Mesothelial cell of epicardium (in vitro differentiated cells): Measurements from ENCODE around the gene SLC29A4. TPM values are rescaled to one million over a fixed set of nuclear protein-coding genes. Genes with fewer than 3 reads are reported as not detected.
"Not testable (repeated sequence)": the region's sequence is repeated elsewhere in the genome, so short reads cannot be mapped to it uniquely, and the experiment has no call there.

ENCODE experiments used
- DNase-seq, 2 experiments: peaks; one replicate each; pipeline ENCODE4 v3.0.0; 2021; ENCODE audit warnings: low spot score in 2 of 2; ENCODE audit not compliant: unreplicated experiment in 2 of 2
- H3K27ac Mint-ChIP-seq: 2 replicates; pipeline ENCODE4 v1.8.0; 2021; ENCODE audit warnings: mixed read lengths
- H3K27me3 Mint-ChIP-seq: 2 replicates; pipeline ENCODE4 v1.8.0; 2021; ENCODE audit warnings: low read depth, mixed read lengths
- H3K36me3 Mint-ChIP-seq: 2 replicates; pipeline ENCODE4 v1.8.0; 2021; ENCODE audit warnings: mixed read lengths
- H3K4me1 Mint-ChIP-seq: 2 replicates; pipeline ENCODE4 v1.8.0; 2021; ENCODE audit warnings: mixed read lengths
- H3K4me3 Mint-ChIP-seq: 2 replicates; pipeline ENCODE4 v1.8.0; 2021; ENCODE audit warnings: mild to moderate bottlenecking, moderate library complexity, mixed read lengths
- H3K9me3 Mint-ChIP-seq: 2 replicates; pipeline ENCODE4 v1.8.0; 2021; ENCODE audit warnings: mixed read lengths
- total RNA-seq: library from RNA; stranded (reverse); gene quantifications from 3 replicates; pipeline ENCODE4 v1.2.1, GENCODE V29; 2021
- TF ChIP-seq, protein P1 (sequence below): fragments of 200-600 bp; sonication (generic); IDR thresholded peaks from one replicate; pipeline ENCODE4 v1.5.0; 2021; ENCODE audit warnings: antibody characterized with exemption; ENCODE audit not compliant: unreplicated experiment

SLC29A4 gene
- total RNA-seq, 1 donor from 2014 or later: 37.9 TPM

DNA sequence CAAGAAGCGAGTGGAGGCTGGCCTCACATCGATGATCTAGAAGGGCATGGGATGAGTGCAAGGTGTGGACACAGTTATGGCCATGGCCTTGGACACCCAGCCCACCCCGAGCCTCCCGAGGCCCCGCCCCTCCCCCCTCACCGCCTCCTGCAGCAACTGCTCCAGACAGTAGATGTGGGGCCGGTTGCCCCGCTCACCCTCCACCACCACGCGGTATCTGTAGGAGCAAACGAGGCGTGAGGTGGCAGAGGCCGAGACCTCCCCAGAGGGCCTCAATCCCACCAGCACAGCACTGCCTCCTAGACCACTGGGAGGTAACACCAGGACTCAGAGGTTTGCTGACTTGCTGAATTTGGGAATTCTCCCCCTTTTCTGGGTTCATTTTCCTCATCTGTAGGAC lies 37.6 kb downstream of the SLC29A4 start:
- TF ChIP-seq, protein P1, sequence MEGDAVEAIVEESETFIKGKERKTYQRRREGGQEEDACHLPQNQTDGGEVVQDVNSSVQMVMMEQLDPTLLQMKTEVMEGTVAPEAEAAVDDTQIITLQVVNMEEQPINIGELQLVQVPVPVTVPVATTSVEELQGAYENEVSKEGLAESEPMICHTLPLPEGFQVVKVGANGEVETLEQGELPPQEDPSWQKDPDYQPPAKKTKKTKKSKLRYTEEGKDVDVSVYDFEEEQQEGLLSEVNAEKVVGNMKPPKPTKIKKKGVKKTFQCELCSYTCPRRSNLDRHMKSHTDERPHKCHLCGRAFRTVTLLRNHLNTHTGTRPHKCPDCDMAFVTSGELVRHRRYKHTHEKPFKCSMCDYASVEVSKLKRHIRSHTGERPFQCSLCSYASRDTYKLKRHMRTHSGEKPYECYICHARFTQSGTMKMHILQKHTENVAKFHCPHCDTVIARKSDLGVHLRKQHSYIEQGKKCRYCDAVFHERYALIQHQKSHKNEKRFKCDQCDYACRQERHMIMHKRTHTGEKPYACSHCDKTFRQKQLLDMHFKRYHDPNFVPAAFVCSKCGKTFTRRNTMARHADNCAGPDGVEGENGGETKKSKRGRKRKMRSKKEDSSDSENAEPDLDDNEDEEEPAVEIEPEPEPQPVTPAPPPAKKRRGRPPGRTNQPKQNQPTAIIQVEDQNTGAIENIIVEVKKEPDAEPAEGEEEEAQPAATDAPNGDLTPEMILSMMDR: no peak
- Mint-ChIP-seq H3K27ac (no peak overlapping the region), H3K27me3 (no peaks in the 10 kb centered on the region), H3K36me3 (peaks cover 64% of the 10 kb centered on the region), H3K4me1 (no peaks in the 10 kb centered on the region), H3K9me3 (peaks cover 14% of the 10 kb centered on the region), H3K4me3 (no peak overlapping the region)
- no peak for DNase-seq

DNA sequence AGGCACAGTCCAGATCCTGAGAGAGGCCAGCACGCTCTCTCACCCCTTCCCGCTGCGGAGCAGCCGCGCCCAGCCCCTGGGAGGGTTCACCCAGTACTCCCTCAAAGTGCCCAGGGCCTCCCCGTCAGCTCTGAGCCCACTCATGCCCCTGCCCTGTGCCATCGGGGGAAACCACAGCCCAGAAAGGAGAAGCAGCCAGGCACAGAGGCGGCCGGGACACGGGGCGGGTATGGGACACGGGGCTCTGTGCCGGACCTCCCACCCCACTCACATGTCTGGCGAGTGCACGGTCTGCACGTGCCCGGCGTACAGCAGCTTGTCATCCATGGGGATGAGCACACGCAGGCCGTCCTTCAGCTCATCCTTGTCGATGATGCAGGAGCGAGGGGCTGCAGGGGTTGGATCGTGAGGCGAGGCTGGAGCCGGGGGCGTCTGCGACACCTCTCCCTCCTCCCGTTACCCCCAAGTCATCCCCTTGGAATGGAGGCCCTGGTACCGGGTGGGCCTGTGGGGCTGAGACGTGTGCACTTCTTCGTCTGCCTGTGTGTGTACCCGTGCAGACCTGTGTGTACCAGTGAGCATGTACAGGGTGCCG lies 38.2 kb downstream of the SLC29A4 start:
- H3K27ac Mint-ChIP-seq: no peak overlapping the region
- H3K36me3 Mint-ChIP-seq: peaks cover 60% of the 10 kb centered on the region

DNA sequence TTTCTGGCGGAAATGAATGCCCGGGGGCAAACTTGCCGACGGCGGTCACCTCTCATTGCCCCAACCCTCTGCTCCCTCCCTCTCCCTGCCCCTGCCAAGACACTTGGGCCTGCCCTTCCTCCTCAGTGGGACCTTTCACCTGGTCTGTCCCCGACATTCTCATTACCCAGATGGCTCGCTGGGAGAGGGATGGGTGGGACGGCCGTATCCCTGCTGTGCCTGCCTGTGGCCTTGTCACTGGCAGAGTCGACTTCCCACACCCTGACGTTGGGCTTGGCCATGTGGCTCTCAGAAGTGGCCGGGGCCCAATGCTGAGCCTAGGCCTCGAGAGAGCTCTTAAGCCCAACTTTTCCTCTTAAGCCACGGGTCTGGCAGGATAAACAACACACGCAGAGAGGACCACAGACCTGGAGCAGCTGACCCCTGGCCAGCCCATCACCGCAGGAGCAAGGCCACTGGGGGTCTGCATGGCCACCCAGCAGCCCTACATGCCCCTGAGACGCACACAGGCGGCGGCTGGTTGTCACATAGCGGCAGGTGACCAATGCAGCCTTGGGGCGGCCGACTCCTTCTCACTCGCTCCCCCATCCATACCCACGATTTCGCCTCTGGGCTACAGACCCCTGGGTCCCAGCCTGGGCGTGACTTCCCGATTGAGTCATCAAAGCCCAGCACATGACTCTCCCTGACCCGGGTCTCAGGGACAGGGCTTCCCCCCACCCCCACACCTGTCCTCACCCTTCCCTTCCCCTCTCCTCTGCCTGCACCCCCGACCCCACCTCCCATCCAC lies 40.1 kb downstream of the SLC29A4 start:
- DNase-seq: no peak
- Mint-ChIP-seq H3K36me3 (peaks cover 60% of the 10 kb centered on the region), H3K4me3 (no peak overlapping the region), H3K27me3 (no peaks in the 10 kb centered on the region), H3K4me1 (peaks cover 6% of the 10 kb centered on the region), H3K27ac (no peak overlapping the region), H3K9me3 (peaks cover 14% of the 10 kb centered on the region)
- TF ChIP-seq, protein P1: no peak

More for the DNA sequence above, 38.2 kb downstream of the SLC29A4 start:
- peaks cover 14% of the 10 kb centered on the region for H3K9me3 Mint-ChIP-seq
- no peaks in the 10 kb centered on the region for H3K4me1 Mint-ChIP-seq
- no peaks in the 10 kb centered on the region for H3K27me3 Mint-ChIP-seq
- no peak for DNase-seq
- TF ChIP-seq, protein P1: no peak
- H3K4me3 Mint-ChIP-seq: no peak overlapping the region

DNA sequence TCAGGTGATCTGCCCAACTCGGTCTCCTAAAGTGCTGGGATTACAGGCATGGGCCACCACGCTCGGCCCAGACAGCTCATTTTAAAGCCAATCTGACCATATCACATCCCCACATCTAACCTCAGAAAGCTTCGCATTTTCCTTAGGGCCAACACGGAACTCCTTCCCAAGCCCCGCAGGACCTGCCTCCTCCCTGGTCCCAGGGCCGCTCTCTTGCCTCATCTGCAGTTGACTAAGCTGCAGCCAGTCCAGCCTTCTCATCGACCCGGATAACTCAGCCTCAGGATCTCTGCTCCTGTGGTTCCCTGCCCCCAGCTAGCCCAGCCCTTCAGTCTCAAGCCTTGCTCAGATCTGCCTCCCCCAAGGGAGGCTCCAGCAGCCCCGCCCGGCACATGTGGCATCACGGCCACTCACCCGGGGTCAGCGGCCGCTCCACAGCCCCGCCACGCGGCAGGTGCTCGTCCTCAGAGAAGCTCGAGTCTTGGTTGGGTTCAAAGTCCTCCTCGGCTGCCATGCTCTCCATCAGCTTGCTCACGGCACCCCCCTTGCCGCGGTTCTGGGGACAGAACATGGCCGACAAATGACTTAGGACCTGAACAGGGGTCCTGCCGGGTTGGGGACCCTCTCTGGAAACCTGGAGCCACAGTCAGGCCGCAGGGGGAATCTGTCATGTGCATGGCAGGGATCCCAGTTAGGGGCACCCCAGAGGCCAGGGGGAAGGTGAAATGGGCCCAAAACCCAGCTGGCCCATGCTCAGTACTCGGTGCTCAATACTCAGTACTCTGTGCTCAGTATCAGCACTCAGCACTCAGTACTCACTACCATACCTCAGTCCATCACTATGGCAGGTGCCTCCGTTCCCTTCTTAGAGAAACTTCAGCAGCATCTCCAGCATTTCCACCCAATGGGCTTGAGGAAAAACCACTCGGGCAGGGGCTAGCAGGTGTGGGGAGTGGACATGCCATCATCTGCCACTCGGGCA lies 41.3 kb downstream of the SLC29A4 start:
- H3K4me3 Mint-ChIP-seq, H3K4me1 Mint-ChIP-seq, H3K27ac Mint-ChIP-seq, H3K9me3 Mint-ChIP-seq, DNase-seq, H3K27me3 Mint-ChIP-seq: not testable (repeated sequence)
- H3K36me3 Mint-ChIP-seq: peaks cover 48% of the 10 kb centered on the region

DNA sequence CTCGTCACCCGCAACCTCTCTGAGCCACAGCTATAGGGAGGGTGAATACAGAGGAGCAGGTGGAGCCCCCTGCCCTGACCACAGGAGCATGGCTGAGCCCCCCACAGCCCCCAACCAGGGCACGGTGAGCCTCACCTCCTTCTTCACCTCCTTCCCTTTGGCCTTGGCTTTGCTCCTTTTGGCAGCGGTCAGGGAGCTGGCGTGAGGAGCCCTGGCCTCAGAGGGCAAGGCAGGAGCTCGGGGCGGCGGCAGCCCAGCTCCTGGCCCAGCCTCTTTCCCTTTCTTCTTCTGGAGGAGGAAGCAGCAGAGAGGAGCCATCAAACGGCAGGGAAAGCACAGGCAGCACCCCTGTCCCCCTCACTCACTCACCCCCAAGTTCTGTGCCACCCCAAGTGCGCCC lies 42.2 kb downstream of the SLC29A4 start:
- Mint-ChIP-seq H3K9me3 (peaks cover under 1% of the 10 kb centered on the region), H3K4me3 (no peak overlapping the region), H3K27me3 (no peaks in the 10 kb centered on the region), H3K27ac (no peak overlapping the region), H3K36me3 (peaks cover 43% of the 10 kb centered on the region), H3K4me1 (peaks cover 6% of the 10 kb centered on the region)
- no peak for DNase-seq
- TF ChIP-seq, protein P1: no peak
